GM10248 (cell line): Measurements from ENCODE around the gene PBRM1.

ENCODE experiments used
- CTCF ChIA-PET: fragments of 300-600 bp; sonication (Branson Sonifier 250); formaldehyde crosslinking; extraction: SDS; loops from one replicate; lab custom pipeline; 2021; ENCODE audit warnings: antibody characterized with exemption; lab: Yijun Ruan, JAX
- POLR2A ChIA-PET: fragments of 350-650 bp; sonication (Branson Sonifier 250); formaldehyde crosslinking; extraction: SDS; loops from one replicate; lab custom pipeline; 2020; ENCODE audit warnings: antibody characterized with exemption; lab: Yijun Ruan, JAX
- DNase-seq: peaks from one replicate; pipeline ENCODE4 v3.0.0; 2012; ENCODE audit errors: extremely low spot score
- CTCF ChIP-seq: IDR thresholded peaks from 2 replicates; pipeline ENCODE4 v1.5.1; 2012; ENCODE audit warnings: mild to moderate bottlenecking, low read depth; ENCODE audit errors: extremely low read depth, missing control alignments, control extremely low read depth

The PBRM1 gene

GRCh38 chr3:52558436-52558835, 127.3 kb downstream of the PBRM1 start:
- DNase-seq, result no peak
- TF ChIP-seq CTCF, result no peak
- POLR2A ChIA-PET, result no interaction called here
- CTCF ChIA-PET, result interaction anchor here (1.3 kb wide), 1 partner anchor 15 kb away, joined by 3 read pairs; no protein-coding TSS in a partner anchor

- POLR2A ChIA-PET, result no interaction called here
- no peak for TF ChIP-seq CTCF
- CTCF ChIA-PET, result interaction anchor here (0.7 to 1.3 kb wide), 3 partner anchors 11 to 16 kb away, joined by 3 read pairs; no protein-coding TSS in a partner anchor
- no peak for DNase-seq
These were observed 128.4 kb downstream of the PBRM1 start for GRCh38 chr3:52557011-52557960.

DNA sequence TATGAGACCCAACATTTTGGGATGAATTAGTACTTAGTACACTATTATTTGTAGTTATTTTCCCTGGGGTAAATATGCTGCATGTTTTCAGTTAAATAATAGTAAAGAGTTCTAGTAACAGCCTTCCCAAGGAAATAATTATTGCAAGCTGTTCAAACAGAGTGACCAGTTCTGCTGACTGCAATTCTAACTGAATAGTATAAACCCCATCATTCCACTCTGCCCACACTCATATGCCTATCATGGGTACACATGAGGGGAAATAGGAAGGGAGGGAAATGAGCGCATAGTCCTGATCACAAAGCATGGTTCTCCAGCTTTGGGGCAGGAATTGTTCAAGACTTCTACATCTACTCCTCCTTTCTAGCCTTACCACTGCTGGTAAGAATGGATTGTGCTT, 130.7 kb downstream of the PBRM1 start:
- DNase-seq, result no peak
- CTCF ChIA-PET, result no interaction called here
- no peak for TF ChIP-seq CTCF
- POLR2A ChIA-PET, result interaction anchor here (1.3 kb wide), 1 partner anchor 19 kb away, joined by 3 read pairs; the partner anchor contains the start of gene UQCC5

DNA sequence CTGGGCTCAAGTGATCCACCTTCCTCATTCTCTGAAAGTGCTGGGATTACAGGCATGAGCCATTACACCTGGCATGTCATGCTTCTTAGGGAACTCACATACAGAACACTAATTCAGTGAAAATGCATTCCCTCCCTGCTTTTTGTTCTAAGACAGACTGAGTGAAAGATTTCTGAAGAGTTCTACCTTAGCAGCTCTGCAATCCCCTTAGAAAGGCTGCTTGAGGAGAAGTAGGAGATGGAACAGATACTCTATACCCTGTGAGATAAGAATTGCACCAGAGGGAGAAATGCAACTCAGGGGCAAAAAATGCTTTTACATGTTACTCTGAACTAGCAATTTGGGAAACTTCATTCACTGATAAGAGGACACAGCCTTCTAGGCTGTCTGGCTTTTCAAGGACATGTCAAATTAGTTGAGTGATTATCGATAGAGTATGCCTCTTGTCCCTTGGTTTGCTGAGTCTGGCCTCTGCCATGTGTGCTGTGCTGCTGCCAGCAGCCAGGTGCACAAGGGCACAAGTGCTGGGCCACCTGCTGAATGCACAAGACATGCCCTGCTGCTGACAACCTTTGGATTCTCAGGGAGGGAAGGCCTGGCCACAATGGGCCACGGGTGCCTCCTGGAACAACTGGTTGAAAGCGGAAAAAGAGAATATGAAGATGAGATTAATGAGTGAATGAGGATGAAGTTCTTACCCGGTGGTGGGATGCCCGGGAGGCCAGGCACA, 131.5 kb downstream of the PBRM1 start:
- POLR2A ChIA-PET, result interaction anchor here (1.3 kb wide), 1 partner anchor 18 kb away, joined by 3 read pairs; the partner anchor contains the start of gene UQCC5
- DNase-seq, result no peak
- CTCF ChIA-PET, result no interaction called here
- TF ChIP-seq CTCF, result no peak

DNA sequence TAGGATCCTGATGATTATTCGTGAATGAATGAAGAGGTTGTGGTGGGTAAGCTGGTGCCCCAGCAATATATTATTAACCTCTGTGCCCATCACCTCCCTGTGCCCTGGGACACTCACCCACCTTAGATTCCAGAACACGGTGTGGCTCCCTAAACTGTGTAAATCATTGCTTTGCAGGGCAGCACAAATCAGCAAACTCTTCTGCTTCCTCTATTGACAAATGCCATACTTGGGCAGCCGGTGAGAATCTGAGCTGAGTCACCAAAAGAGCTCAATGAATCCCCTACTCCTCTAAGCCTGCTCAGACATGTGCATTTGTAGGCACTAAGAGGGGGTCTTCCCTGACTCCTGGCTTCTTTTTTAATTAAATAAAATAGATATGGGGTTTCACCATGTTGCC, 133.6 kb downstream of the PBRM1 start:
- ChIA-PET POLR2A (interaction anchor here (0.6 kb wide), 1 partner anchor 658 kb away, joined by 8 read pairs; no protein-coding TSS in a partner anchor), CTCF (interaction anchor here (0.8 to 1.8 kb wide), 5 partner anchors 8 to 104 kb away, joined by 3 to 8 read pairs (median 3); partner anchors contain the start of gene UQCC5)
- DNase-seq, result no peak
- TF ChIP-seq CTCF, result no peak

GRCh38 chr3:52551118-52551517, 134.6 kb downstream of the PBRM1 start:
- DNase-seq, result no peak
- POLR2A ChIA-PET, result no interaction called here
- TF ChIP-seq CTCF, result no peak
- CTCF ChIA-PET, result interaction anchor here (0.6 to 1.4 kb wide), 3 partner anchors 11 to 103 kb away, joined by 3 read pairs; no protein-coding TSS in a partner anchor
